Measurements from ENCODE around the gene CCDC197. TPM values are rescaled to one million over a fixed set of nuclear protein-coding genes. Genes with fewer than 3 reads are reported as not detected.

The CCDC197 gene
- total RNA-seq, 2 experiments from 2014 or later = not detected

DNA sequence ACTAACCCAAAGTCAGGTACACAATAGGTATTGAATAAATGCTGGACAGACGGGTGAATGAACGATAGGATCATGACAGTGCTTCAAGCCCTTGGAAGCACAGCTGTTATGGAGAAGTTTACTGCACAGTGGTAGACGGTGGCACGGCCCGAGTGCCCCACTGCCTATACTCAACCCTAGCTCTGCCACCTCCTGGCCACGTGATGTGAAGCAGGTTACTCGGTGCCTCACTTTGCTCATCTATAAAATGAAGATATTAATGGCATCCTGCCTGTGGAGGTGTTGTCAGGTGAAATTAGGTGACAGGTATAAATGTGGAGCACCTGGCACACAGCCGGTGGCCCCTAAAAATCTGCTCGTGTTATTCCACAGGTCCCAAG lies 26.5 kb upstream of the CCDC197 start:
- H3K36me3 ChIP-seq (ENCODE audit: insufficient read depth, low read length) = no peaks in the 10 kb centered on the region
- ChIA-PET CTCF (interaction anchor here (0.6 to 10.3 kb wide), 12 partner anchors 10 to 63 kb away, joined by 3 to 163 read pairs (median 4); no protein-coding TSS in a partner anchor), POLR2A (interaction anchor here (1.0 to 6.9 kb wide), 10 partner anchors 11 to 110 kb away, joined by 3 to 80 read pairs (median 4); partner anchors contain the start of gene DDX24)
- intact Hi-C loops (cut with DNase I, micrococcal nuclease) = loop anchor here (1.0 to 2.0 kb wide), 4 partner anchors 11 to 31 kb away; no protein-coding TSS in a partner anchor
- H3K9me3 Mint-ChIP-seq = no peaks in the 10 kb centered on the region
- H3K4me1 Mint-ChIP-seq (ENCODE audit: low read depth) = peaks cover 33% of the 10 kb centered on the region
- H3K27ac Mint-ChIP-seq = peak overlapping the region; percentile 28
- no peak overlapping the region for H3K27ac ChIP-seq (ENCODE audit: low read depth in 1 of 2, low read length in 2 of 2)
- H3K36me3 Mint-ChIP-seq (ENCODE audit: low read depth) = no peaks in the 10 kb centered on the region
- DNase-seq = peak; percentile 61 to 87 (median 70)
- ATAC-seq (ENCODE audit: poor library complexity) = peak; percentile 95
- TF ChIP-seq, protein P1, sequence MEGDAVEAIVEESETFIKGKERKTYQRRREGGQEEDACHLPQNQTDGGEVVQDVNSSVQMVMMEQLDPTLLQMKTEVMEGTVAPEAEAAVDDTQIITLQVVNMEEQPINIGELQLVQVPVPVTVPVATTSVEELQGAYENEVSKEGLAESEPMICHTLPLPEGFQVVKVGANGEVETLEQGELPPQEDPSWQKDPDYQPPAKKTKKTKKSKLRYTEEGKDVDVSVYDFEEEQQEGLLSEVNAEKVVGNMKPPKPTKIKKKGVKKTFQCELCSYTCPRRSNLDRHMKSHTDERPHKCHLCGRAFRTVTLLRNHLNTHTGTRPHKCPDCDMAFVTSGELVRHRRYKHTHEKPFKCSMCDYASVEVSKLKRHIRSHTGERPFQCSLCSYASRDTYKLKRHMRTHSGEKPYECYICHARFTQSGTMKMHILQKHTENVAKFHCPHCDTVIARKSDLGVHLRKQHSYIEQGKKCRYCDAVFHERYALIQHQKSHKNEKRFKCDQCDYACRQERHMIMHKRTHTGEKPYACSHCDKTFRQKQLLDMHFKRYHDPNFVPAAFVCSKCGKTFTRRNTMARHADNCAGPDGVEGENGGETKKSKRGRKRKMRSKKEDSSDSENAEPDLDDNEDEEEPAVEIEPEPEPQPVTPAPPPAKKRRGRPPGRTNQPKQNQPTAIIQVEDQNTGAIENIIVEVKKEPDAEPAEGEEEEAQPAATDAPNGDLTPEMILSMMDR (IDR thresholded peaks at IDR 0.05) = peak; percentile 72
- peaks cover 0 to 4% of the 10 kb centered on the region in 2 experiments for H3K9me3 ChIP-seq (ENCODE audit: control insufficient read depth in 1 of 2, insufficient read depth in 1 of 2, low read length in 2 of 2)
- H3K27me3 ChIP-seq (ENCODE audit: control insufficient read depth in 1 of 2, insufficient read depth in 2 of 2, low read length in 2 of 2) = no peaks in the 10 kb centered on the region
- peak overlapping the region; percentile 59 for H3K4me3 ChIP-seq (ENCODE audit: low read length)
- peaks cover 76% of the 10 kb centered on the region for H3K4me1 ChIP-seq (ENCODE audit: insufficient read depth, low read length)
- H3K4me3 Mint-ChIP-seq = peak overlapping the region; percentile 93
- H3K27me3 Mint-ChIP-seq = no peaks in the 10 kb centered on the region

DNA sequence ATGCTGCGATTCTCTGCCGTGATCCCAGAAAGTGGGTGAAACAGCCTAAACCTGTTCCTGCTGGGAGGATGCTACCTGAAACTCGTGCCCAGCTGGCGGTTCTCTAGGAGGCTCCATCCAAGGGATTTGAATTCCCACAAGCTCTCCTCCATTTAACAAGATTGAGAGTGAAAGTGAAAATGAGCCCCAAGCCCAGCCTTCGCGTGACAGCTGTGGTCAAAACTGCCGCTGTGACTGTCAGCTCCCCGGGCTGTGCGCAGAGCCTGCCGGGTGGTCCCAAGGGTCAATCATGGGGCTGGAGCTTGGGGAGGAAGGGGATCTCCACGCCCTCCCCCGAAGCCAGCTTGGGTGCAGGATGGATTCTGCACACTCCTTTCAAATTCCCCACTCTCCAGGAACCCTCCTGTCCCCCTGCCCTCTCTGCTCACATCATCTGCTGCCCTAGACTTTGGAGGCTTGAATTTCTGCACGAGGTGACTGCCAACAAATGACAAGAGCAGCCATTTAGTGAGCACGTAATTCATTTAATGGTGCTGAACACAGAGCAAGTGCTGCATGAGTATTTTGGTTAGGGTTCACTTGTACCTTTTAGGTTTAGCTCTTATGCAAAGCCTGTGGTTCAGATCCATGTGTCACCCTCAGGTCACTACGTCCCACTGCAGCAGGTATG lies 26.0 kb upstream of the CCDC197 start:
- Mint-ChIP-seq H3K36me3 (ENCODE audit: low read depth) (no peaks in the 10 kb centered on the region), H3K4me1 (ENCODE audit: low read depth) (peaks cover 38% of the 10 kb centered on the region), H3K9me3 (no peaks in the 10 kb centered on the region), H3K4me3 (peak overlapping the region; percentile 93), H3K27me3 (no peaks in the 10 kb centered on the region), H3K27ac (peak overlapping the region; percentile 28)
- DNase-seq (peak in 8 of 14 experiments; percentile 17 to 77 (median 58)), ATAC-seq (ENCODE audit: poor library complexity) (peak; percentile 54)
- intact Hi-C loops (cut with DNase I, micrococcal nuclease) = loop anchor here (1.0 to 2.0 kb wide), 4 partner anchors 12 to 32 kb away; no protein-coding TSS in a partner anchor
- ChIA-PET POLR2A (interaction anchor here (1.0 to 6.9 kb wide), 11 partner anchors 8 to 109 kb away, joined by 3 to 80 read pairs (median 4); partner anchors contain the start of gene DDX24), CTCF (interaction anchor here (1.0 to 10.3 kb wide), 12 partner anchors 10 to 158 kb away, joined by 3 to 163 read pairs (median 4); partner anchors contain the start of gene IFI27L2)
- Histone ChIP-seq H3K36me3 (ENCODE audit: insufficient read depth, low read length) (no peaks in the 10 kb centered on the region), H3K27ac (ENCODE audit: low read depth in 1 of 2, low read length in 2 of 2) (no peak overlapping the region), H3K4me3 (ENCODE audit: low read length) (peak overlapping the region; percentile 59), H3K27me3 (ENCODE audit: control insufficient read depth in 1 of 2, insufficient read depth in 2 of 2, low read length in 2 of 2) (no peaks in the 10 kb centered on the region), H3K9me3 (ENCODE audit: control insufficient read depth in 1 of 2, insufficient read depth in 1 of 2, low read length in 2 of 2) (peaks cover 0 to 4% of the 10 kb centered on the region in 2 experiments), H3K4me1 (ENCODE audit: insufficient read depth, low read length) (peaks cover 76% of the 10 kb centered on the region)
- TF ChIP-seq, protein P1 (IDR thresholded peaks at IDR 0.05) = peak; percentile 4

DNA sequence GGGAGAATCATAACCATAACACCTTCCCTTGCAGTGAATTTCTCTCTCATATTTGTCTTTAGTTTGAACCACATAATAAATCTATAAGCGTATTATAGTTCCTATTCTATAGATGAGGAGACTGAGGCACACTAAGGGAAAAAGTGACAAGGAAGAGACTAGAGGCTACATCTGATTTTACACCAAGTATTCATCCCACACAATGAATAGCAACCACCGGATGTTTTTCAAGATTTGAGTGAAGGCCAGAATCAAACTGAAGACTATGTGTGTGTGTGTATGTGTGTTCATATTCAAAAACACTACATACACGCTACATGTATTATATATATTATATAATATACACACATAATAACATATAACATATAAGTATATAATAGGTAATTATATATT lies 25.5 kb upstream of the CCDC197 start:
- CTCF ChIA-PET = interaction anchor here (1.0 to 10.3 kb wide), 6 partner anchors 11 to 158 kb away, joined by 3 to 163 read pairs (median 6); partner anchors contain the start of gene IFI27L2
- Mint-ChIP-seq H3K27ac (peak overlapping the region; percentile 28), H3K27me3 (no peaks in the 10 kb centered on the region), H3K9me3 (peaks cover 1% of the 10 kb centered on the region), H3K36me3 (ENCODE audit: low read depth) (peaks cover 2% of the 10 kb centered on the region), H3K4me1 (ENCODE audit: low read depth) (peaks cover 43% of the 10 kb centered on the region), H3K4me3 (peak overlapping the region; percentile 93)
- DNase-seq = no peak
- no peak overlapping the region for H3K27ac ChIP-seq (ENCODE audit: low read depth in 1 of 2, low read length in 2 of 2)
- no peaks in the 10 kb centered on the region for H3K36me3 ChIP-seq (ENCODE audit: insufficient read depth, low read length)
- H3K9me3 ChIP-seq (ENCODE audit: control insufficient read depth in 1 of 2, insufficient read depth in 1 of 2, low read length in 2 of 2) = peaks cover 0 to 4% of the 10 kb centered on the region in 2 experiments
- peaks cover 77% of the 10 kb centered on the region for H3K4me1 ChIP-seq (ENCODE audit: insufficient read depth, low read length)
- ATAC-seq (ENCODE audit: poor library complexity) = no peak
- H3K4me3 ChIP-seq (ENCODE audit: low read length) = no peak overlapping the region
- H3K27me3 ChIP-seq (ENCODE audit: control insufficient read depth in 1 of 2, insufficient read depth in 2 of 2, low read length in 2 of 2) = no peaks in the 10 kb centered on the region
- TF ChIP-seq, protein P1 (IDR thresholded peaks at IDR 0.05) = no peak
- POLR2A ChIA-PET = interaction anchor here (1.1 to 6.9 kb wide), 8 partner anchors 8 to 109 kb away, joined by 3 to 80 read pairs (median 4); partner anchors contain the start of gene DDX24
- intact Hi-C loops (cut with DNase I, micrococcal nuclease) = loop anchor here (2.0 kb wide), 2 partner anchors 17 to 29 kb away; no protein-coding TSS in a partner anchor

Data from CD4-positive, alpha-beta T cell (primary cell).